ENCODE data around the gene KIF4B.
A peak's percentile ranks its signal among the peaks of the same experiment; 100 is the strongest.
"Not testable (repeated sequence)": the region's sequence is repeated elsewhere in the genome, so short reads cannot be mapped to it uniquely, and the experiment has no call there.

Gene KIF4B, protein sequence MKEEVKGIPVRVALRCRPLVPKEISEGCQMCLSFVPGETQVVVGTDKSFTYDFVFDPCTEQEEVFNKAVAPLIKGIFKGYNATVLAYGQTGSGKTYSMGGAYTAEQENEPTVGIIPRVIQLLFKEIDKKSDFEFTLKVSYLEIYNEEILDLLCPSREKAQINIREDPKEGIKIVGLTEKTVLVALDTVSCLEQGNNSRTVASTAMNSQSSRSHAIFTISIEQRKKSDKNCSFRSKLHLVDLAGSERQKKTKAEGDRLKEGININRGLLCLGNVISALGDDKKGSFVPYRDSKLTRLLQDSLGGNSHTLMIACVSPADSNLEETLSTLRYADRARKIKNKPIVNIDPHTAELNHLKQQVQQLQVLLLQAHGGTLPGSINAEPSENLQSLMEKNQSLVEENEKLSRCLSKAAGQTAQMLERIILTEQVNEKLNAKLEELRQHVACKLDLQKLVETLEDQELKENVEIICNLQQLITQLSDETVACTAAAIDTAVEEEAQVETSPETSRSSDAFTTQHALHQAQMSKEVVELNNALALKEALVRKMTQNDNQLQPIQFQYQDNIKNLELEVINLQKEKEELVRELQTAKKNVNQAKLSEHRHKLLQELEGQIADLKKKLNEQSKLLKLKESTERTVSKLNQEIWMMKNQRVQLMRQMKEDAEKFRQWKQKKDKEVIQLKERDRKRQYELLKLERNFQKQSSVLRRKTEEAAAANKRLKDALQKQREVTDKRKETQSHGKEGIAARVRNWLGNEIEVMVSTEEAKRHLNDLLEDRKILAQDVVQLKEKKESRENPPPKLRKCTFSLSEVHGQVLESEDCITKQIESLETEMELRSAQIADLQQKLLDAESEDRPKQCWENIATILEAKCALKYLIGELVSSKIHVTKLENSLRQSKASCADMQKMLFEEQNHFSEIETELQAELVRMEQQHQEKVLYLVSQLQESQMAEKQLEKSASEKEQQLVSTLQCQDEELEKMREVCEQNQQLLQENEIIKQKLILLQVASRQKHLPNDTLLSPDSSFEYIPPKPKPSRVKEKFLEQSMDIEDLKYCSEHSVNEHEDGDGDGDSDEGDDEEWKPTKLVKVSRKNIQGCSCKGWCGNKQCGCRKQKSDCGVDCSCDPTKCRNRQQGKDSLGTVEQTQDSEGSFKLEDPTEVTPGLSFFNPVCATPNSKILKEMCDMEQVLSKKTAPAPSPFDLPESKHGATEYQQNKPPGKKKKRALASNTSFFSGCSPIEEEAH

DNA sequence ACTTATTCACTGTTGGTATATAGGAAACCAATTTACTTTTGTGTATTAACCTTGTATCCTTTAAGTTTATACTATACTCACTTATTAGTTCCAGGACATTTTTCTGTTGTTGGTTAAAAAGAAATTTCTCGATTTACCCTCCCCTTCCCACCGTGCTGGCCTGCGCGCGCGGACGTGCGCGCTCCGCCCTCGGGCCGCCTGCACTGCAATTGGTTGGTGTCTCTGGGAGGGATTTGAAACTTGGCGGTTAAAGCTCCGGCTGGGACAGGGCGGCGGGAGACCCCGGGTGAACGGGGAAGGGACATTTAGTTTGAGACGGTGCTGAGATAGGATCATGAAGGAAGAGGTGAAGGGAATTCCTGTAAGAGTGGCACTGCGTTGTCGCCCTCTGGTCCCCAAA, at the start of gene KIF4B:
TSS of gene KIF4B (plus strand) at position 230 of the 400 bp plus-strand sequence. CDS start at position 335, 105 bp downstream.
- DNase-seq, result no peak

DNA sequence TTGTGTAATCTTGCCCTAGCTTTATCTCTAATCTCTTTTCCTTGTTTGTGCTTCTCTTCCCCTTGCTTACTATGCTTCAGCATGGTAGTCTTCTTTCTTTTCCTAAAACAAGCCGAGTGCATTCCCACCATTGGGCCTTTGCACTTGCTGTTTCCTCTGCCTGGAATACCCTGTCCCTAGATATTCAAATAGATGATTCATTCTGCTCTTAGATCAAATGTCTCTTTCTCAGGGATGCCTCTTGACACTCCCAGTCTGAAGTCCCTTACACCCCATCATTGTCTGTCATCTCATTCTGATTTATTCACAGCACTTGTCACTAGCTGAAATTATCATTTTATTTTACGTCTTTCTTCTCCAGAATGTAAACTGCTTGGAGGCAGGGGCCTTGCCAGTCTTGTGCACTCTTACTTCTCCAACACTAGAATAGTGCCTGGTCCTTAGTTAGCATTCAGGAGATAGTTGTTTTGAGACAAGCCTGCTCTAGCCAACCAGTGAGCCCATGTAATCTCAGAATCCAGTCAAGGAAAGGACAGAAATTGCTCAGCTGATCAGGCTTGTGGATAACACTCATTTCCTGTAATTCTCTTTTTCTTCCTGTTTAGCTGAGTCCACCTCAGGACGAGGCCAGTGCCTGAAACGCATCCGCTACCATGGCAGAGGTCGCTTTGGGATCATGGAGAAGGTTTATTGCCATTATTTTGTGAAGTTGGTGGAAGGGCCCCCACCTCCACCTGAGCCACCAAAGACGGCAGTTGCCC, 47.3 kb upstream of the KIF4B start:
- no peak for DNase-seq

DNA sequence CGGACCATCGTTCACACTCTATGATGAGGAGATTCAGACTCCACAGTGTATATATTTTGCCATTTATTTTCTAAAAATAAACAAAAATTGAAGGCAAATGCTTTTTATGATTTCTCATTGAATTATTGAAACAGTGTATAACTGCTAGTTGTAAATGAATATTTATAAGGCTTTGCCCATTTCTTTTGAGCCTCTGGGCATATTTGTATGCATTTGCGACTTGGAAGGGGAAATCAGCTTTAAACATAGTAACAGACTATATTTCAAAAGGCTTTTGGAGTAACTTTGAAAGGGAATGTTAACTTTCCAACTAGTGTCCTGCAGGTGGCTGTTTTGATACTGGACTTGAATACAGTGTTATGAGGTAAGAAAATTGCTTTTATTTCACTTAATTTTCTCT, 46.7 kb upstream of the KIF4B start:
- DNase-seq, result no peak

DNA sequence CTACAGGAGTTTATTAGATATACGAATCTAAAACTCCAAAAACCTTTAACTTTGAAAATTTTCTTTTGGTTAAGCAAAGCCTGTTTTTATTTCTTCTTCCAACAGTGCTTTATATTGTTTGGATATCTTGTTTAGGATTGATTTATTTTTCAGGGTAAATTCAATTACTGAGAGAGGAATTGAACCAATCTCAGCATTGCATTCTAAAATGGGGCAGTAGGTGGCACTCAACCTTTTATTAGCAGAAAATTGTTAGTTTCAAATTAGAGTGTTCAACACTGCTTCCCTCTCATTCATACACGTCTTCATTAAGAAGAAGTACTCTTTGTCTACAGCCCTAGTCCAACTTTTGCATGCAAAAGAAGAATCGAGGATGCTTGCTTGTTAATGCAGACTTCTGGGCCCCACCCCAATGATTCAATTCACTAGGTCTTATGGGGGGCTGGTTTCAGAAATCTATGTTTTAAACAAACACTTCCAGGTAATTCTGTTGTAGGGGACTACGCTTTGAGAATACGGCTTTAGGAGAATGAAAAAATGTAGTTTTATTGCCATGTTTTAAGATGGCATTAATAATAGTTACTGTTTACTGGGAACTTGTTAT, 46.0 kb upstream of the KIF4B start:
- peak in 1 of 2 experiments; percentile 7 for DNase-seq

DNA sequence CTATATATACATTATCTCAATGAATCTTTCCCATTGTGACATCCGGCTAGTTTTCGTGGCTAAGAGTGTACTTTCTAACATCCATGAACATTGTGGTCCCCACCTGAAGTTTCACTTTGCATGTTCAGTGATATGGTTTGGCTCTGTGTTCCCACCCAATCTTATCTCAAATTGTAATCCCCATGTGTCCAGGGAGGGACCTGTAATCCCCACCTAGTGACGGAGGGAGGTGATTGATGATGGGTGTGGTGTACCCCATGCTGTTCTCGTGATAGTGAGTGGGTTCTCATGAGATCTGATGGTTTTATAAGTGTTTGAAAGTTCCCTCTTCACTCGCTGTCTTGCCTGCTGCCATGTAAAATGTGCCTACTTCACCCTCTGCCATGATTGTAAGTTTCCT, 44.6 kb upstream of the KIF4B start:
- no peak for DNase-seq

DNA sequence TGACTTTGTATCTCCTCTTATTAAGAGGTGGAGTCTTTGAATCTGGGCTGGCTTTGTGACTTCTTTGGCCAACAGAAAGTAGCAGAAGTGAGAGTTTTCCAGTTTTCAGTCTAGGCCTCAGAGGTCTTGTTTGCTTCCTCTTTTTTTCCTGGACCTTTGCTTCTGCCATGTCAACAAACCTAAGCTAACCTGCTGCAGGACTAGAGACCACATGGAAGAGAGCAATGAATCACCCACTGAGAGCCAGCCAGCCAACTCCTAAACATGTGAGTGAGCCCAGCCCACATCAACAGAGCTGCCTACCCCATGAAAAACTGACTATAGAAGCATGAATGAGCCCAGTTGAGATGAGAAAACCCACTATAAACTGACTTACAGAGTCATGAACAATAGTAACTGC, 42.8 kb upstream of the KIF4B start:
- no peak for DNase-seq

DNA sequence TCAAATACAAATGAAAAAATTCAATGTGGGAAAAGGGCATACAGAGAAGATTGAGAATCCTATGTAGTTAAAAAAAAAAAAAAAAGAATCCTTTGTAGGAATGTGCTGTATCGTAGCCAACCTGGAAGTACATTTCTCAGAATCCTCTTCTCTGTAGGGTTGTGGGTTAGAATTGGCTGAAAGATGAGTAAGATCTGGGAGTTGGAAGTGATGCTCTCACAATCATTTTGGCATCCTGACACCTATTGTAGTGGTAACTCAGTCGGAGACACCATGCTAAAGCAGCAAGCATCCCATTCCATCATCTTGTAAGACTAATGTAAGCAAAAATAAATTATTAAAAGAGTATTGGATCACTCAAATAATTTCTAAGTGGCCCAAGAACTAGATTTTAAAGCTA, 42.1 kb upstream of the KIF4B start:
- DNase-seq, result no peak

DNA sequence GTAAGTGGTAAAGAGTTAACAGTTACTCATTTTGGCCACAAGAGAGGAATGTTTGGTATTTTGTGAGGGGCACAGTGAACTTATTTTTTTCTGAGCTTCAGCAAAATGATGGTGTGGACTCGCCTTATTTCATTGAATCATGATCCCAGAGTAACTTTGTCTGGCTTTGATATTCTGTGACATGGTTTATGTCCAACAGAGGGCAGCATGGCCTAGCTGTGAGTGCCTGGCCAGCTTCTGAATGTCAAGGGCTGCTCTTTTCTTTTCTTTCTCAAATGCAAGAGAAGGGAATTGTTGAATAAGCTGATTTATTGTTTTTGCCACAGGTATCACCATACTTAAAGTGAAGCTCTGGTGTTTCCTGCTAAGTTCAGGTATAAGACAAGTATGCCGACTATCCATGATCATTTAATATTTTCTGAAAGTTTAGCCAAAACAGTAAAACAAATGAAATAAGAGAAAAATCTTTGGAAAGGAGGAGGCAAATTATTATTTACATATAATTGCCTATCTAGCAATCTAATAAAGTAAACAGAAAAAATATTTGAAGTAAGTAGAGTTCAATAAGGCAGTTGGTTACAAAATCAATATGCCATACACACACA, 41.0 kb upstream of the KIF4B start:
- DNase-seq, result peak; percentile 22 to 26

DNA sequence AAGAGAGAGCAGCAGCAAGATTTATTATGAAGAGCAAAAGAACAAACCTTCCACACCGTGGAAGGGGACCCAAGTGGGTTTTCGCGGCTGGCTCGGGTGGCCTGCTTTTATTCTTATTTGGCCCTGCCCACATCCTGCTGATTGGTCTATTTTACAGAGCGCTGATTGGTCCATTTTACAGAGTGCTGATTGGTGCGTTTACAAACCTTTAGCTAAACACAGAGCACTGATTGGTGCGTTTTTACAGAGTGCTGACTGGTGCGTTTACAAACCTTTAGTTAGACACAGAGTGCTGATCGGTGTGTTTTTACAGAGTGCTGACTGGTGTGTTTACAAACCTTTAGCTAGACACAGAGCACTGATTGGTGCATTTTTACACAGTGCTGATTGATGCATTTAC, 37.5 kb upstream of the KIF4B start:
- not testable (repeated sequence) for DNase-seq

DNA sequence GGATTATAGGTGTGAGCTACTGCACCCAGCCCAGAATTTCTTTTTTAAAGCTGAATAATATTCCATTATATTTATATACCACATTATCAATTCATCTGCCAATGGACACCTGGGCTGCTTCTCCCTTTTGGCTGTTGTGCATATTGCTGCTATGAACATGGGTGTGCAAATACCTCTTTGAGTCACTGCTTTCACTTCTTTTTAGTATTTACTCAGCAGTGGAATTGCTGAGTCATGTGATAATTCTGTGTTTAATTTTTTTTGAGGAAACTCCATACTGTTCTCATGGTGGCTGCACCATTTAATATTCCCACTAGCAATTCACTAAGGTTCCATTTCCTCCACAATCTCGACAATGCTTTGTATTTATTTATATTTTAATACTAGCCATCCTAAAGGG, 36.1 kb upstream of the KIF4B start:
- DNase-seq, result no peak

DNA sequence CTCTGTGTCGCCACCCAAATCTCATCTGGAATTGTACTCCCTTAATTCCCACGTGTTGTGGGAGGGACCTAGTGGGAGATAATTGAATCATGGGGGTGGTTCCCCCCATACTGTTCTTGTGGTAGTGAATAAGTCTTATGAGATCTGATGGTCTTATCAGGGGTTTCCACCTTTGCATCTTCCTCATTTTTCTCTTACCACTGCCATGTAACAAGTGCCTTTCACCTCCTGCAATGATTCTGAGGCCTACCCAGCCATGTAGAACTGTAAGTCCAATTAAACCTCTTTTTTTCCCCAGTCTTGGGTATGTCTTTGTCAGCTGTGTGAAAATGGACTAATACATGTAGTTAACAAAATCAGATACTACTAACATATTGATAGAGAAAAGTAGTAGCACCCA, 35.3 kb upstream of the KIF4B start:
- not testable (repeated sequence) for DNase-seq

DNA sequence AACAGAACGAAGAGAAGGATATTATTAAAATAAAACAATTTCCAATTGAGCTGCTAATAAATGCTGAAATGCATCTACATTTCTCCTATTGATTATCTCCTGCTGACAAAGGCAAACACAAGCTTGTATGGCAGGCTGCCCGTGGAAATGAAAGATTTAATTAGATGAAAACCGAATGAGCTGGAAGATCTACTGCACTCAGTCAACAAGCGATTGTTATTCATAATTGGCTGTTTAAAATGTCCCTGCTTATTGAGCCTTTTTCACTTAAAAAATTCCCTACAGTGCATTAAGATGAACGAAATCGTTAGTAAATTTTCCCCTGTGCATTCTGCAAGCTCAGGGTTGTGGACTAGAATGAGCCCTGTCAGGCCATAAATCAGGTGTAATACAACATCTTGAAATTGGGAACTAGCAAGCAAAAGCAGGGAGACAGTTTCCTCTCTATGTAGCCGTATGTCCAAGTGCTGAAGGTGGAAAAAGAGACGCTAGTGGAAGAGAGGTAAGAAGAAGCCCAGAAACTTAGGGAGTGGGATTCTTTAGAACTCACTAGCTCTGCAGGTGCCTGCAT, 28.5 kb upstream of the KIF4B start:
- no peak for DNase-seq

DNA sequence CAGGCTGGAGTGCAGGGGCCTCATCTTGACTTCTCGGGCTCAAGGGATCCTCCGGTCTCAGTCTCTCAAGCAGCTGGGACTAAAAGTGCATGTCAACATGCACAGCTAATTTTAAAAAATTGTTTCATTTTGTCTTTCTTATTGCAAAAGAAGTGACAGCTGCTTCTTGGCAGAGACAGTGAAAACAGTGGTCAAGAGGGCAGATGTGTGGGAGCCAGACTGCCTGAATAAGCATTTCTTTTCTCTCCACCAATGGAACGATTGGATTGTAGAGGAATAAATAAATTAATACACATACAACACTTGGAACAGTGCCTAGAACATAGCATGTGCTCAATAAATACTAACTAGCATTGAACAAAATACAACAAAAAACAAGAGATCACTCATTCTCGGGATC, 27.4 kb upstream of the KIF4B start:
- DNase-seq, result no peak

DNA sequence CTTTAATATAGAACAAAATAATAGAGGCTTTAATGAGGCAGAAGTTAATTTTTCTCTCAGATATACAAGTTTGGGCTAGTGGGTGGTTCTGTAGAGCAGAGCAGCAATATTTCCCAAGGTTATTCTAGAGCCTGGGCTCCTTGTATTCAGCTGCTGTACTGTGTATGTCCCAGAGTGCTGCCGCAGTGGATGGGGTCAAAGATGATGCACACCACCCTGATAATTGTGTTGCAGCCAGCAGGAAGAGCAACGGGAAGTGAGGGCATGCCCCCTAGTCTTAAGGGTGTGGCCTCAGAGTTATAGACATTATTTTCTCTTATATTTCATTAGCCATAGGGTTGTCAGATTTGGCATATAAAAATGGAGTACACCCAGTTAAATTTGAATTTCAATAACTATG, 23.9 kb upstream of the KIF4B start:
- no peak for DNase-seq

DNA sequence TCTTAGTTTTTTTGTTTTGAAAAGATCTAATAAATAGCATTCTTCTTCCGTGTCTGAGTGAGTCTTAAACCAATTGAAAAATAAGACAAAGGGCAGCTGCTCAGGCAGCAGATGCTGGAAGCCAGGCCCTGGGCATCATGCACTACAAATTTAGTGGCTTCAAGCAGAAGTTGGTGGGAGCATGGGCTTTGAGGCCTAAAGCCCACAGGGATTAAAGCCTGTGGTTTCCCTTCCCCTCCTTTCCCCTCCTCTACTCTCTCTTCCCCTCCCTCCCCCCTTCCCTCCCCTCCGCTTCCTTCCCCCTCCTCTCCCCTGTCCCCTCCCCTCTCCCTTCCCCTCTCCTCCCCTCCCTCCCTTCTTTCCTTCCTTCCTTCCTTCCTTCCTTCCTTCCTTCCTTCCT, 20.1 kb upstream of the KIF4B start:
- DNase-seq, result no peak

DNA sequence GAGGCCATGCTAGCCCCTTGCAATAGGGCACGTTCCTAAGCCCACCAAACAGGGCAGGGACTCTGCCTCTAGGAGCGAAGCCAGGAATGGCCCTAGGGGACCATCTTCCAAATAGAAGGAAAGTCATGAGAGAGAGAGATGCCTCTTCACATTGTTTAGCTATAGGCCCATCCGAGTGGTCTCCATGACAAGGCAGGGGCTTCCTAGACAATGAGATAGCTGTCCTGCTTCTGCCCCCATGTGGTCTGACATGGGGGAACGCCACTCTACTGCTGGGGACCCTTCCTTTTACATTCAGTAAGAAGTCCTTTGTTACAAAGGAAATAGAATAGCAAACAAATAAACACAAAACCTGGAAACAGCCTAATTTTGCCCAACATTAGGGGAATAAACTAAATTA, 17.9 kb upstream of the KIF4B start:
- DNase-seq, result no peak

DNA sequence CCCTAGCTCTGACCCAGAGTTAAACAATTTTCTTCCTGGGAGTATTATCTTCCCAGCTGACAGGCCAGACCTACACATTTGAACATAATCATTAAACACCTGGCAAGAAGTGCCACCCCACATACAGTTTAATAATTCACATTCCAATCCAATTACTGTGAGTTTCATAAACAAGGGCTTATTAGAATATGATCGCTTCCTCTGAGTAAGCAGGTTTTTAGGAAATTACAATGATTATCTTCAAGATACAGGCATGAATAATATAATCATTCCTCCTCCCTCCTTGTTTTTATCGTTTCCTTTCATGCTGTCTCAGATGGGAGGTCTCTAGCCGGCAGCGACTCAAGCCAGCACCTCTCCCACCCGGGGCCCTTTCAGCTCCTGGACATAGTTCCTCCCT, 15.8 kb upstream of the KIF4B start:
- no peak for DNase-seq

DNA sequence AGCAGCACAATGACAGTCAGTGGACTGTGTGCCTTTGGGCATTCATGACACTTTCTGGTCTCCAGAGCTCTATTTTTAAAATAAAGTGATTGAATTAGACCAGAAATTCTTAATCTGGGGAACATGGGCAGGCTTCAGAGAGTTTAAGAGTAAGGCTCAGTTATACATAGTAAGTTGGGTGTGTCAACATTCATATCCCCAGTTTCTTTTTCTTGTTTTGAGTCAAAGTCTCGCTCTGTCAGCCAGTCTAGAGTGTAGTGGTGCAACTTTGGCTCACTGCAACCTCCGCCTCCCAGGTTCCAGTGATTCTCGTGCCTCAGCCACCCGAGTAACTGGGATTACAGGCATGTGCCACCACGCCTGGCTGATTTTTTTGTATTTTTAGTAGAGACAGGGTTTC, 13.7 kb upstream of the KIF4B start:
- DNase-seq, result no peak

DNA sequence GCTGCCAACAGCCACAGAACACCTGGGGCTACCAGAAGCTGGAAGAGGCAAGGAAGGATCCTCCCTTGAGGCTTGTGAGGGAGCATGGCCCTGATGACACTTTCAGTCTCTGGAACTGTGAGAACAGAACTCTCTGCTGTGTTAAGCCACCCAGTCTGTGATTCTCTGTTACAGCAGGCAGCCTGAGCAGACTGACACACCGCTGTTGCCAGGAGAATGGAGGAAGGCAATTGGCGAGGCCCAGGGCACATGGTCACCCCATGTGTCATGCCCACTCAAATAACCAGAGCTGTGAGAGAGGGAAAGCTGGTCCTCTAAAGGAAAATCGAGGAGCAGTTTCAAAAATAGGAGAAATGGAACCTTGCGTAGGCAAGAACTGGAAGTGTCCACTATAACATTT, 12.0 kb upstream of the KIF4B start:
- no peak for DNase-seq

DNA sequence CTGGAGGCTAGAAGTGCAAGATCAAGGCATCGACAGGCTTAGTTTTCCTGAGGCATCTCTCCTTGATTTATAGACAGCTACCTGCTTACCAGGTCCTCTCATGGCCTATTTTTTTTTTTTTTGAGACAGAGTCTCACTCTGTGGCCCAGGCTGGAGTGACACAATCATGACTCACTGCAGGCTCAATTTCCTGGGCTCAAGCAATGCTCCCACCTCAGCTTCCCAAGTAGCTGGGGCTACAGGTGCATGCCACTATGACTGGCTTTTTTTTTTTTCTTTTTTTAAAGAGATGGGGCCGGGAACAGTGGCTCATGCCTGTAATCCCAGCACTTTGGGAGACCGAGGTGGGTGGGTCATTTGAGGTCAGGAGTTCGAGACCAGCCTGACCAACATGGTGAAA, 10.8 kb upstream of the KIF4B start:
- not testable (repeated sequence) for DNase-seq

DNA sequence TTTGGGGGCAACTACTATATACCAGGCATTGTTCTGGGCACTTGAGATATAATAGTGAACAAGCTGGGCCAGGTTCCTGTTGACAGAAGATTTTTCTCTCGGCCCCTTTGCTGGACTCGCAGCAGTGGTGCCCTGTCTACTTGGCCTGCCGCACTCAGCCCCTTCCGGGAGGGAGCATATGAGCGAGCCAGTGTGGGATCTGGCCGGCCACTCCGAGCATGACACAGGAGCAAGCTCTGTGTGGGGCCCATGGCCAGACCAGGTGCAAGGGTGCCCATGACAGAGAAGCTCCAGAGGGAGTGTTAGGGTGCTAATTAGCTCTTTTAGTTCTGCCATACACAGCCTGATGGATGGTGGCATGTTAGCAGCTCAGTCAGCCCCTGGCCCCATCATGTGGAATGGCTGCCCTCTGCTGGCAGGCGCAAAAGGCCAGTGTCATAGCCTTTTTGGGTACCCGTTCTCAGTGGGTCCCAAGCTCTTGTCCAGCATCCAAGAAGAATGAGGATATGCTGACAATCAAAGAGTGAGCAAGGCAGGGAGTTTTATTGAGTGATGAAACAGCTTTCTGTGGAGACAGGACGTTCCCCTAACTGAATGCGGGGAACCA, 9.3 kb upstream of the KIF4B start:
- DNase-seq, result peak; percentile 6 to 10
